MV-4-11 (cell line): ENCODE measurements around the gene F7.
A peak's percentile ranks its signal among the peaks of the same experiment; 100 is the strongest.
"Not testable (repeated sequence)": the region's sequence is repeated elsewhere in the genome, so short reads cannot be mapped to it uniquely, and the experiment has no call there.

Experiments
- DNase-seq: peaks from one replicate; lab custom pipeline; 2025; lab: John Stamatoyannopoulos, UW

F7 gene

DNA sequence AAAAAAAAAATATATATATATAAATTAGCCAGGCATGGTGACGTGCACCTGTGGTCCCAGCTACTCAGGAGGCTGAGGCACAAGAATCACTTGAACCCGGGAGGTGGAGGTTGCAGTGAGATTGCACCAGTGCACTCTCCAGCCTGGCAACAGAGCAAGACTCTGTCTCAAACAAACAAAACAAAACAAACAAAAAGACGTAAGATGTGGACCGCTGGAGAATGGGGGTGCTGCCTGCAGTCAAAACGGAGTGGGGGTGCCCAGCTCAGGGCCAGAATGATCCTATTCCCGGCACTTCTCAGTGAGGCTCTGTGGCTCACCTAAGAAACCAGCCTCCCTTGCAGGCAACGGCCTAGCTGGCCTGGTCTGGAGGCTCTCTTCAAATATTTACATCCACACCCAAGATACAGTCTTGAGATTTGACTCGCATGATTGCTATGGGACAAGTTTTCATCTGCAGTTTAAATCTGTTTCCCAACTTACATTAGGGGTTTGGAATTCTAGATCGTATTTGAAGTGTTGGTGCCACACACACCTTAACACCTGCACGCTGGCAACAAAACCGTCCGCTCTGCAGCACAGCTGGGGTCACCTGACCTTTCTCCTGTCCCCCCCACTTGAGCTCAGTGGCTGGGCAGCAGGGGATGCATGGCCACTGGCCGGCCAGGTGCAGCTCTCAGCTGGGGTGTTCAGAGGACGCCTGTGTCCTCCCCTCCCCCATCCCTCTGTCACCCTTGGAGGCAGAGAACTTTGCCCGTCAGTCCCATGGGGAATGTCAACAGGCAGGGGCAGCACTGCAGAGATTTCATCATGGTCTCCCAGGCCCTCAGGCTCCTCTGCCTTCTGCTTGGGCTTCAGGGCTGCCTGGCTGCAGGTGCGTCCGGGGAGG, at the start of gene F7:
Gene F7, plus strand, starts transcription at position 760 of the 889 bp plus-strand sequence. Its CDS starts 51 bp downstream, at position 811.
- no peak for DNase-seq

DNA sequence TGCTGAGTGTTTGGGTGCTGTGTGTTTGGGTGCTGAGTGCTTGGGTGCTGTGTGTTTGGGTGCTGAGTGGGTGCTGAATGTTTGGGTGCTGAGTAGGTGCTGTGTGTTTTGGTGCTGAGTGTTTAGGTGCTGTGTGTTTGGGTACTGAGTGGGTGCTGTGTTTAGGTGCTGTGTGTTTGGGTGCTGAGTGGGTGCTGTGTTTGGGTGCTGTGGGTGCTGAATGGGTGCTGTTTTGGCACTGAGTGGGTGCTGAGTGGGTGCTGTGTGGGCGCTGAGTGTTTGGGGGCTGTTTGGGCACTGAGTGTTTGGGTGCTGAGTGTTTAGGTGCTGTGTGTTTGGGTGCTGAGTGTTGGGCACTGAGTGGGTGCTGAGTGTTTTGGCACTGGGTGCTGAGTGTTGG, 48.5 kb upstream of the F7 start:
- DNase-seq, result no peak

DNA sequence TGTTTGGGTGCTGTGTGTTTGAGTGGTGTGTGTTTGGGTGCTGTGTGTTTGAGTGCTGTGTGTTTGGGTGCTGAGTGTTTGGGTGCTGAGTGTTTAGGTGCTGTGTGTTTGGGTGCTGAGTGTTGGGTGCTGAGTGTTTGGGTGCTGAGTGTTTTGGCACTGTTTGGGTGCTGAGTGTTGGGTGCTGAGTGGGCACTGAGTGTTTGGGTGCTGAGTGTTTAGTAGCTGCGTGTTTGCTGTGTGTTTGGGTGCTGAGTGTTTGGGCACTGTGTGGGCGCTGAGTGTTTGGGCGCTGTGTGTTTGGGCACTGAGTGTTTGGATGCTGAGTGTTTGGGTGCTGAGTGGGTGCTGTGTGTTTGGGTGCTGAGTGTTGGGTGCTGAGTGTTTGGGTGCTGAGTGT, 48.0 kb upstream of the F7 start:
- not testable (repeated sequence) for DNase-seq

DNA sequence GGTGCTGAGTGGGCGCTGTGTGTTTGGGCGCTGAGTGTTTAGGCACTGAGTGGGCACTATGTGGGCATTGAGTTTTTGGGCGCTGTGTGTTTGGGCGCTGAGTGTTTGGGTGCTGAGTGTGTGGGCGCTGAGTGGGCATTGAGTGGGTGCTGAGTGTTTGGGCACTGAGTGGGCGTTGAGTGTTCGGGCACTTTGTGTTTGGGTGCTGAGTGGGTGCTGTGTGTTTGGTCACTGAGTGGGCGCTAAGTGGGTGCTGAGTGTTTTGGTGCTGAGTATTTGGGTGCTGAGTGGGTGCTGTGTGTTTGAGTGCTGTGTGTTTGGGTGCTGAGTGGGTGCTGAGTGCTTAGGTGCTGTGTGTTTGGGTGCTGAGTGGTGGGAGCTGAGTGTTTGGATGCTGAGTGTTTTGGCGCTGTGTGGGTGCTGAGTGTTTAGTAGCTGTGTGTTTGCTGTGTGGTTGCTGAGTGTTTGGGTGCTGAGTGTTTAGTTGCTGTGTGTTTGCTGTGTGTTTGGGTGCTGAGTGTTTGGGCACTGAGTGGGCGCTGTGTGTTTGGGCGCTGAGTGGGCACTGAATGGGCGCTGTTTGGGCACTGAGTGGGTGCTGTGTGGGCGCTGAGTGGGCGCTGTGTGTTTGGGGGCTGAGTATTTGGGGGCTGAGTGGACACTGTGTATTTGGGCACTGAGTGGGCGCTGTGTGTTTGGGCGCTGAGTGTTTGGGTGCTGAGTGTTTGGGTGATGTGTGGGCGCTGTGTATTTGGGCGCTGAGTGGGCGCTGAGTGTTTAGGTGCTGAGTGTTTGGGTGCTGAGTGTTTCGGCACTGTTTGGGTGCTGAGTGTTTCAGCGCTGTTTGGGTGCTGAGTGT, 47.2 kb upstream of the F7 start:
- DNase-seq, result no peak

GRCh38 chr13:113058988-113059850, 46.4 kb upstream of the F7 start:
- DNase-seq, result no peak

DNA sequence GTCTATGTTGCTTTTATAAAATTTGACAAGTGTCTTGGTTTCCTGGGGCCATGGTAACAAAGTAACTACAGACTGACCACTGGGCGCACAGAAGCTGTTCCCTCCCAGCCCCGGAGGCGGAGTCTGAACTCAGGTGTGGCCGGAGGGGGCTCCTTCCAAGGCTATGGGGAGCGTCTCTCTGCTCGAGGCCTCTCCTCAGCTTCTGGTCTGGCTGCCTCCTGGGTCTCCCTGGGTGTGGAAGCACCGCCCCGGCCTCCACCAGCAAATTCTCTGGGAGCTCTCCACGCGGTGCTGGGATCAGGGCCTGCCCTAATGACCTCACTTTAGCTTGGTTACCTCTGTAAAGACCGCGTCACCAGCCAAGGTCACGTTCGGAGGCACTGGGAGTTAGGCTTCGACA, 45.7 kb upstream of the F7 start:
- no peak for DNase-seq

GRCh38 chr13:113060557-113061270, 44.9 kb upstream of the F7 start:
- no peak for DNase-seq

- no peak for DNase-seq
These were observed 44.3 kb upstream of the F7 start for GRCh38 chr13:113061271-113061625.

GRCh38 chr13:113061796-113062425, 43.7 kb upstream of the F7 start:
- no peak for DNase-seq

GRCh38 chr13:113062691-113063090, 42.9 kb upstream of the F7 start:
- no peak for DNase-seq

GRCh38 chr13:113063091-113063491, 42.5 kb upstream of the F7 start:
- no peak for DNase-seq

DNA sequence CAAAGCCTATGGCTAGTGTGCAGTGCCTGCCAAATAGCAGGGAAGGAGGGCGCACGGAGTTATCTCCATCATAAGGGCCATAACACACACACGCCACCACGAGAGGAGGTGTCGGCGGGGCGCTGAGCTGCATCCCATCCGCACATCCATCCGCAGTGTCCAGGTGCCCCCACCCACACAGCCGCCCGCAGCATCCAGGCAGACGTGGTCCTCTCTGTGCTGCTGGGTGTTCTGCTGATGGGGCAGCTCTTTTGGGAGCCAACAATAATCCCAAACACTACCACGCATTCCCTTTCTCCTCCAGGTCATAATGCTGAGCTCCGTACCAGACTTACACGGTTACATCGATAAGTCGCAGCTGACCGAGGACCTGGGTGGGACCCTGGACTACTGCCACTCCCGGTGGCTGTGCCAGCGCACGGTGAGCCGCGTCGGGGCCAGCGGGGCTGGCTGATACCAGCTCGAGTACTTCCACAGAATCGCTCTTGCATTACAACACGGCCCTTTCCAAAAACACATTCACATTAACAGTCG, 41.5 kb upstream of the F7 start:
- DNase-seq, result no peak

DNA sequence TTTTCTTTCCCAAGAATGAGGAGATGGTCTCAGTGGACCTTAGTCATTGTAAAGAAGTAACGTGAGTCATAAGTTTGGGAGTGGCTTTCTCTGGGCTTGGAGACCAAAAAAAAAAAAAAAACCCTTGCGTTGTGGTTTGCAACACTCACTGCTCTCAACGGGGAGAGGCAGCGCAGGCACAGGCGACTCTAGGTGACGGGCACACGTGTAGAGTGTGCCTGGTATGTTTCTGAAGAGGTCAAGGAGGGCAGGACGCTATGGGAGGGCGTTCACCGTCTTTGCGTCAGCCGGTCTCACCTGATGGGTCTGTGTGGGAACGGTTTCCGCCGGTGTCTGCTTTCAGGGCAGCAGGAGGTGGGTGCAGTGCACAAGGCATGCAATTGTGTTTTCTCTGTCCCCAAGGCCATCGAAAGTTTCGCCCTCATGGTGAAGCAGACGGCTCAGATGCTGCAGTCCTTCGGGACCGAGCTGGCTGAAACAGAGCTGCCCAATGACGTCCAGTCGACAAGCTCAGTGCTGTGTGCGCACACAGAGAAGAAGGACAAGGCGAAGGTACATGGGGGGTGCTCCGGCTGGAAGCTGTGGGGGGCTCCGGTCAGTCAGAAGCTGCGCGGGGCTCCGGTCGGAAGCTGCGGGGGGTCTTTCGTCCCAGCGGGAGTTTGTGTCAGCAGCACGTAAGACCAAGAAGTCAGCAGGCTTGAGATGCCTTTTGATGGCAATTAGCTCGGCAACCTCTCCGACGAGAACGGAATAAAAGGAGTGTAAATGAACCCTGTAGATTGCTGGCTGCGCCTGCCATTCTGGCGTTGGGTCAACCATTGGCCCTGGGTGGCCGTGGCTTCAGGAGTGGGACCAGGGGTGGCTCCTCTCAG, 40.8 kb upstream of the F7 start:
- peak; percentile 83 for DNase-seq

- DNase-seq, result no peak
These were observed 40.0 kb upstream of the F7 start for GRCh38 chr13:113065406-113066141.

GRCh38 chr13:113066142-113066455, 39.5 kb upstream of the F7 start:
- no peak for DNase-seq

DNA sequence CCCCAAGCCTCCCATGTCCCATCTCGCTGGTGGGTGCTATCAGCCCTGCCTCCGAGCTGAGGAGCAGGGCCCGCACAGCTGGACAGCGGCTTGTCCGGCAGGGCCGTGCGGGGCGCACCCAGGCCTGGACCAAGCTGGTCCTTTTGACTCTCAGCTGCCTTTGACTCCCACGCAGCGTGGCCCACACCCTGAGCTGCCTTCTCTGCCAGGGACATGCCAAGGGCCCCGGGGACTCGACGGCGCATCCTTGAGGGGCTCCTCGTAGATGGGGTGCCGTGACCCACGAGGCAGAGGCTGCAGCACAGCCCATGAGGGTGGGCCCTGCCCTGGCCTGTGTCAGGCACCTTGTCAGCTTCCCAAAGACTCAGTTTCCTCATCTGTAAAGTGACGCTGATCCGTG, 38.8 kb upstream of the F7 start:
- no peak for DNase-seq

DNA sequence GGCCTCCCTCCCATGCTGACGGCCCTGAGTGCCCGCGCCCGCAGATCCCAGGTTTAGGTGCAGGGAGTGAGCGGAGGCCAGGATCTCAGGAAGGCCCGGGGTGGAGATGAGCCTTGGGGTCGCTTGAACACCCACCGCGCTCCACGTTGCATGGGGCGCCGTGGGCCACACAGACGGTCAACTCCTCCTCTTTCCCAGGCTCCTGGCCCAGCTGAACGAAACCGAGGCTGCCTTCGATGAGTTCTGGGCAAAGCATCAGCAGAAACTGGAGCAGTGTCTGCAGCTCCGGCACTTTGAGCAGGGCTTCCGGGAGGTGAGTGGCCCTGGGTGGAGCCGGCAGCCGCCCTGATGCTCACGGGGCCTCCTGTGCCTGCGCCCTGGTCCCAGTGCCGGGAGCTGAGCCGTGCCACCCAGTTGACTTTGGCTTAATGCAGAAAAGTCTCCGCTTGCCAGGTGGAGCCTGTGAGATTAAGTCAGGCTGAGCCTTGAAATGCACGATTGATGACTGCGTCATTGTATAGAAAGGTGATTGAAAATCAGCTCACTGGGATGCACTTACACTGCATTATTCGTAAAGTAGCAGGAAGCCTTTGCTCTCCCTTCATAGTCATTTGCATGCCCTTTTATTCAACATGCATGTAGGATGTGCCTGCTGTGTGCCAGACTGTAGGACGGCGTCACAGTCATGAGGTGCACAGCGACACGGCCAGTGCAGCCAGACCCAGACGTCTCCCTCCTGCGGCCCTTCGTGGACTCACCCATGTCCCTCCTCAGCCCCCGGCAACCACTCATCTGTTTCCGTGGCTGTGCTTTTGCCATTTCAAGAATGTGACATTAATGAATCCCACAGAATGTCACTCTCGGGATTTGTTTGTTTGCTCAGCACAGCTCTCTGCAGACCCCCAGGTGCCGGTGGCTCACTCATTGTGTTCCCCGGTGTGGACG, 35.5 kb upstream of the F7 start:
- no peak for DNase-seq

- peak; percentile 45 for DNase-seq
These were observed 34.7 kb upstream of the F7 start for GRCh38 chr13:113070855-113071254.
